Mesenchymal stem cell (in vitro differentiated cells and primary cell): ENCODE measurements around the gene SPRR2F. TPM values are rescaled to one million over a fixed set of nuclear protein-coding genes. Genes with fewer than 3 reads are reported as not detected.

ENCODE experiments used
- DNase-seq: peaks from one replicate; pipeline ENCODE4 v3.0.0-alpha.2; 2013
- H2AFZ ChIP-seq: one replicate; pipeline ENCODE4 v1.6.1; 2013; ENCODE audit warnings: low read depth, mild to moderate bottlenecking, control low read depth, inconsistent platforms, low read length, moderate library complexity
- H2AK5ac ChIP-seq: 2 replicates; pipeline ENCODE4 v1.6.1; 2013; ENCODE audit warnings: low read length, moderate library complexity, mild to moderate bottlenecking, inconsistent platforms; ENCODE audit not compliant: severe bottlenecking
- H2BK120ac ChIP-seq: one replicate; pipeline ENCODE4 v1.6.1; 2013; ENCODE audit warnings: low read depth, mild to moderate bottlenecking, inconsistent platforms, low read length, moderate library complexity
- H2BK12ac ChIP-seq, 2 experiments: one replicate each; pipeline ENCODE4 v1.6.1; 2013; ENCODE audit warnings: inconsistent platforms in 2 of 2, low read length in 2 of 2, mild to moderate bottlenecking in 2 of 2, moderate library complexity in 2 of 2, control low read depth in 1 of 2
- H2BK15ac ChIP-seq: one replicate; pipeline ENCODE4 v1.6.1; 2013; ENCODE audit warnings: mild to moderate bottlenecking, low read depth, inconsistent platforms; ENCODE audit not compliant: poor library complexity, severe bottlenecking
- H2BK5ac ChIP-seq: 2 replicates; pipeline ENCODE4 v1.6.1; 2013; ENCODE audit warnings: low read depth, mild to moderate bottlenecking, low read length, control low read depth, inconsistent platforms; ENCODE audit not compliant: poor library complexity, severe bottlenecking
- H3K14ac ChIP-seq, 2 experiments: one replicate each; pipeline ENCODE4 v1.6.1; 2013; ENCODE audit warnings: inconsistent platforms in 2 of 2, low read length in 2 of 2, control low read depth in 1 of 2, mild to moderate bottlenecking in 1 of 2, moderate library complexity in 1 of 2
- H3K18ac ChIP-seq, 2 experiments: one replicate each; pipeline ENCODE4 v1.6.1; 2013; ENCODE audit warnings: inconsistent platforms in 2 of 2, low read length in 2 of 2, control low read depth in 1 of 2, low read depth in 1 of 2, mild to moderate bottlenecking in 1 of 2
- H3K23ac ChIP-seq, 2 experiments: one replicate each; pipeline ENCODE4 v1.6.1; 2013; ENCODE audit warnings: inconsistent platforms in 2 of 2, low read length in 2 of 2, mild to moderate bottlenecking in 2 of 2, moderate library complexity in 2 of 2, control low read depth in 1 of 2
- H3K27ac ChIP-seq: 2 replicates; pipeline ENCODE4 v1.5.1; 2013; ENCODE audit warnings: mild to moderate bottlenecking, moderate library complexity, low read length, control low read depth, inconsistent platforms; ENCODE audit not compliant: poor library complexity, severe bottlenecking
- H3K27me3 ChIP-seq, 2 experiments: 2 replicates each; pipeline versions ENCODE4 v1.6.1 to v1.7.0; 2013; ENCODE audit warnings: low read length in 2 of 2, mild to moderate bottlenecking in 2 of 2, moderate library complexity in 2 of 2, control low read depth in 1 of 2, inconsistent platforms in 1 of 2; ENCODE audit not compliant: control insufficient read depth in 1 of 2, insufficient read depth in 1 of 2
- H3K36me3 ChIP-seq, 2 experiments: 2 replicates each; pipeline versions ENCODE4 v1.6.1 to v1.7.0; 2013; ENCODE audit warnings: low read length in 2 of 2, control low read depth in 1 of 2, inconsistent platforms in 1 of 2, low read depth in 1 of 2, mild to moderate bottlenecking in 1 of 2; ENCODE audit not compliant: insufficient read depth in 2 of 2, control insufficient read depth in 1 of 2
- H3K4ac ChIP-seq, 2 experiments: one replicate each; pipeline ENCODE4 v1.6.1; 2013; ENCODE audit warnings: inconsistent platforms in 2 of 2, low read length in 2 of 2, mild to moderate bottlenecking in 2 of 2, moderate library complexity in 2 of 2, control low read depth in 1 of 2, low read depth in 1 of 2
- H3K4me1 ChIP-seq: 2 replicates; pipeline ENCODE4 v1.6.1; 2013; ENCODE audit warnings: low read depth, low read length, control low read depth; ENCODE audit not compliant: control insufficient read depth, insufficient read depth
- H3K4me2 ChIP-seq: 2 replicates; pipeline ENCODE4 v1.6.1; 2013; ENCODE audit warnings: low read length, mild to moderate bottlenecking, inconsistent platforms; ENCODE audit not compliant: poor library complexity, severe bottlenecking
- H3K4me3 ChIP-seq, 2 experiments: 2 replicates each; pipeline versions ENCODE4 v1.5.1 to v1.7.0; 2013; ENCODE audit warnings: low read length in 2 of 2, mild to moderate bottlenecking in 2 of 2, control low read depth in 1 of 2, low read depth in 1 of 2; ENCODE audit not compliant: insufficient read depth in 1 of 2
- H3K79me1 ChIP-seq: replicated peaks from 2 replicates; pipeline ENCODE4 v1.6.1; 2013; ENCODE audit warnings: mild to moderate bottlenecking, control low read depth, low read length, inconsistent platforms; ENCODE audit not compliant: poor library complexity, severe bottlenecking
- H3K9ac ChIP-seq: 2 replicates; pipeline ENCODE4 v1.7.0; 2013; ENCODE audit warnings: mild to moderate bottlenecking, low read length, moderate library complexity
- H3K9me3 ChIP-seq: 2 replicates; pipeline ENCODE4 v1.7.0; 2013; ENCODE audit warnings: mild to moderate bottlenecking, low read length; ENCODE audit not compliant: control insufficient read depth
- H4K8ac ChIP-seq: one replicate; pipeline ENCODE4 v1.6.1; 2013; ENCODE audit warnings: inconsistent platforms, mild to moderate bottlenecking, low read length, moderate library complexity
- H4K91ac ChIP-seq: one replicate; pipeline ENCODE4 v1.6.1; 2013; ENCODE audit warnings: mild to moderate bottlenecking, low read length, inconsistent platforms
- WGBS: methylation state at CpG from one replicate; pipeline ENCODE4 v1.1.7; 2013; ENCODE audit warnings: mixed read lengths; 5-methylcytosine and 5-hydroxymethylcytosine counted together
- small RNA-seq: library from polyadenylated mRNA; stranded (forward); fragments of <200 nt; extraction: miRNeasy Mini kit (QIAGEN cat#:217004); gene quantifications from one replicate; pipeline ENCODE3, GENCODE V24; 2013; ENCODE audit warnings: low read depth

Gene SPRR2F

DNA sequence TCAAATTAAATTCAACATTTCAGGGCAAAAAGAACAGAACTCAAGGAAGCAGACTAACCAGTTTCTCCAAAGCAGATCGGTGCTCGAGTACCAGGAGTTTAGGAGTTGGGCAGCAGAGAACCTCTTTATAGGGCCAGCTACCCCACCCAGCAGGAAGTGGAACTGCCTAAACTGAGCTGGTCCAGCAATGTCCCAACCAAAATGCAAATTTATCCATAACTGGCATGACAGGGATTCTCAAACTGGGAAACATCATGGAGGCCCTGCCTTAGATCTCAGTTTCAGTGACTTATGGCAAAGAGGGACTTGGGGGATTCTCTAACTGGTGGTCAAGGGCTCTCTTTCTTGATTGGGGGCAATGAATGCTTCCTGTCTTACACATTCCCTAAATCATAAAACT is 41.8 kb downstream of the SPRR2F start, which contains the start of gene SPRR2B:
Gene SPRR2B (minus strand): TSS at position 101 of the 400 bp plus-strand sequence. CDS start 772 bp downstream, outside the sequence.
- Histone ChIP-seq H3K9ac (no peak within 1 kb of the TSS), H3K4me1 (no peaks in the 10 kb centered on the region), H3K27me3 (no peaks in the 10 kb centered on the region), H3K18ac (no peak within 1 kb of the TSS), H3K14ac (no peak within 1 kb of the TSS), H2BK15ac (no peak within 1 kb of the TSS), H3K27ac (no peak within 1 kb of the TSS), H2BK5ac (no peak within 1 kb of the TSS), H3K9me3 (no peaks in the 10 kb centered on the region), H3K4me2 (no peak within 1 kb of the TSS), H3K4ac (no peak within 1 kb of the TSS), H3K23ac (no peak within 1 kb of the TSS), H3K79me1 (no peaks in the 10 kb centered on the region), H3K36me3 (no peaks in the 10 kb centered on the region), H2BK12ac (no peak within 1 kb of the TSS), H2AFZ (no peak within 1 kb of the TSS), H2BK120ac (no peak within 1 kb of the TSS), H4K91ac (no peak within 1 kb of the TSS), H4K8ac (no peak within 1 kb of the TSS), H2AK5ac (no peak within 1 kb of the TSS), H3K4me3 (no peak within 1 kb of the TSS)
- 20% methylated on average over 2 of the region's 2 CpGs for WGBS
- DNase-seq, result no peak

DNA sequence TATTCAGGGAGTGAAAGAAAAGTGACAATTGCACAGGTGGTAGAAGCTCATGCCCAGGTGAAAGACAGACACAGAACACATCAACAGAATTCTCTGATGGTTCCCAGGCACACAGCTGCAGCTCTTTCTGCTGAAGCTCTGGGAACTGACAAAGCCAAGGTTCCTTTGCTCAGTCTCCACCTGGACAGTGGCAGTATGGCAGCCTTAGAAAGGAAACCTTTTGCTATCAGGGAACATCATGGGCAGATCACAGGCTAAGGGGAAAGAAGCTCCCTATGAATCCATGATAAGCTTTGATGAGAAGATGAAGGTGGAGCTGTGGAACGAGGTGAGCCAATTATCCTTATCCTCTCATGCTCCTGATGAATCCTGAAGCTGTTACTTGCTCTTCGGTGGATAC is 43.1 kb downstream of the SPRR2F start:
- no peaks in the 10 kb centered on the region for H3K4me1 ChIP-seq
- 17% methylated on average over 1 of the region's 2 CpGs for WGBS
- H4K91ac ChIP-seq, result no peak overlapping the region
- no peak overlapping the region for H3K4me3 ChIP-seq
- no peak overlapping the region for H3K27ac ChIP-seq
- H2BK12ac ChIP-seq, result no peak overlapping the region
- DNase-seq, result no peak
- no peaks in the 10 kb centered on the region for H3K9me3 ChIP-seq
- no peak overlapping the region for H3K9ac ChIP-seq
- H2AK5ac ChIP-seq, result no peak overlapping the region
- no peak overlapping the region for H2AFZ ChIP-seq
- no peak overlapping the region for H3K4me2 ChIP-seq
- no peaks in the 10 kb centered on the region for H3K36me3 ChIP-seq
- no peaks in the 10 kb centered on the region for H3K79me1 ChIP-seq
- H3K4ac ChIP-seq, result no peak overlapping the region
- no peak overlapping the region for H2BK5ac ChIP-seq
- H3K18ac ChIP-seq, result no peak overlapping the region
- no peak overlapping the region for H2BK120ac ChIP-seq
- H3K27me3 ChIP-seq, result no peaks in the 10 kb centered on the region
- H2BK15ac ChIP-seq, result no peak overlapping the region
- H3K14ac ChIP-seq, result no peak overlapping the region
- H4K8ac ChIP-seq, result no peak overlapping the region
- no peak overlapping the region for H3K23ac ChIP-seq

Small RNA genes within 50 kb of the gene (small RNA-seq; reads per million reads assigned to genes)
- gene SPRR2C, result not detected
